SK-N-SH treated with all-trans-retinoic acid at 6 μM for 48 hours (cell line): ENCODE results near the gene SHB.
A peak's percentile ranks its signal among the peaks of the same experiment; 100 is the strongest.

Experiments
- ATAC-seq: fragments of 200-7000 bp; cut with Tn5 transposase; 3 replicates; pipeline ENCODE4 v1.9.1; 2020; ENCODE audit warnings: mild to moderate bottlenecking, moderate library complexity
- ARNTL ChIP-seq: fragments of 450-650 bp; formaldehyde crosslinking; IDR thresholded peaks from 2 replicates; pipeline ENCODE4 v1.5.0; 2020; ENCODE audit warnings: low read depth, mild to moderate bottlenecking, moderate library complexity, borderline replicate concordance
- BACH2 ChIP-seq: fragments of 250-450 bp; sonication (Bioruptor Pico); IDR thresholded peaks from 2 replicates; pipeline ENCODE4 v1.9.0; 2021; ENCODE audit warnings: mild to moderate bottlenecking, borderline replicate concordance
- ESRRG ChIP-seq: fragments of 250-450 bp; sonication (Bioruptor Pico); IDR thresholded peaks from 2 replicates; pipeline ENCODE4 v1.6.1; 2021; ENCODE audit warnings: mild to moderate bottlenecking
- ISL1 ChIP-seq: fragments of 250-450 bp; sonication (Bioruptor Pico); IDR thresholded peaks from 2 replicates; pipeline ENCODE4 v2.1.2; 2022; ENCODE audit warnings: mild to moderate bottlenecking, moderate library complexity
- OSR1 ChIP-seq: fragments of 250-450 bp; sonication (Bioruptor Pico); IDR thresholded peaks from 2 replicates; pipeline ENCODE4 v1.8.0; 2022; ENCODE audit warnings: moderate library complexity, mild to moderate bottlenecking, inconsistent platforms
- PATZ1 ChIP-seq: fragments of 250-450 bp; sonication (Bioruptor Pico); IDR thresholded peaks from 2 replicates; pipeline ENCODE4 v1.8.0; 2020; ENCODE audit warnings: mild to moderate bottlenecking, moderate library complexity, borderline replicate concordance
- TCF4 ChIP-seq: fragments of 250-450 bp; sonication (Bioruptor Pico); IDR thresholded peaks from 2 replicates; pipeline ENCODE4 v1.8.0; 2021; ENCODE audit warnings: mild to moderate bottlenecking, moderate library complexity, borderline replicate concordance
- TSHZ2 ChIP-seq: fragments of 250-450 bp; sonication (Bioruptor Pico); IDR thresholded peaks from 2 replicates; pipeline ENCODE4 v1.5.0; 2020; ENCODE audit warnings: mild to moderate bottlenecking, moderate library complexity
- ZC3H10 ChIP-seq: fragments of 250-450 bp; sonication (Bioruptor Pico); IDR thresholded peaks from 2 replicates; pipeline ENCODE4 v1.5.1; 2021; ENCODE audit warnings: mild to moderate bottlenecking, moderate library complexity
- ZFP30 ChIP-seq: fragments of 450-650 bp; formaldehyde crosslinking; IDR thresholded peaks from 2 replicates; pipeline ENCODE4 v1.5.0; 2022; ENCODE audit warnings: mild to moderate bottlenecking, moderate library complexity
- ZNF565 ChIP-seq: fragments of 450-650 bp; formaldehyde crosslinking; conservative IDR thresholded peaks from 2 replicates; pipeline ENCODE4 v1.5.0; 2020; ENCODE audit warnings: low read depth, mild to moderate bottlenecking, moderate library complexity
- ZNF8 ChIP-seq: fragments of 450-650 bp; formaldehyde crosslinking; IDR thresholded peaks from 2 replicates; pipeline ENCODE4 v1.5.0; 2020; ENCODE audit warnings: mild to moderate bottlenecking, moderate library complexity
- TF ChIP-seq, protein P1 (sequence below): fragments of 250-450 bp; sonication (Bioruptor Pico); IDR thresholded peaks from 2 replicates; pipeline ENCODE4 v1.8.0; 2021; ENCODE audit warnings: low read depth, mild to moderate bottlenecking, moderate library complexity, borderline replicate concordance
- TF ChIP-seq, protein P2 (sequence below): fragments of 250-450 bp; sonication (Bioruptor Pico); IDR thresholded peaks from 2 replicates; pipeline ENCODE4 v1.5.1; 2020; ENCODE audit warnings: low read depth, mild to moderate bottlenecking, moderate library complexity

SHB gene

GRCh38 chr9:38018241-38018957 is 50.6 kb downstream of the SHB start:
- ATAC-seq, result peak; percentile 18
- TF ChIP-seq ZNF8, result no peak
- TF ChIP-seq TCF4 (CRISPR knock-in tag), result peak; percentile 78
- TF ChIP-seq TSHZ2 (CRISPR knock-in tag), result 0 out of 2 replicates have a peak, but pooled peaks have one; percentile 35

- TF ChIP-seq ARNTL (CRISPR knock-in tag) (no peak), ZNF565 (CRISPR knock-in tag) (no peak), ISL1 (no peak), BACH2 (CRISPR knock-in tag) (no peak), PATZ1 (CRISPR knock-in tag) (no peak), TSHZ2 (CRISPR knock-in tag) (no peak), ZFP30 (CRISPR knock-in tag) (no peak)
- TF ChIP-seq, protein P1, sequence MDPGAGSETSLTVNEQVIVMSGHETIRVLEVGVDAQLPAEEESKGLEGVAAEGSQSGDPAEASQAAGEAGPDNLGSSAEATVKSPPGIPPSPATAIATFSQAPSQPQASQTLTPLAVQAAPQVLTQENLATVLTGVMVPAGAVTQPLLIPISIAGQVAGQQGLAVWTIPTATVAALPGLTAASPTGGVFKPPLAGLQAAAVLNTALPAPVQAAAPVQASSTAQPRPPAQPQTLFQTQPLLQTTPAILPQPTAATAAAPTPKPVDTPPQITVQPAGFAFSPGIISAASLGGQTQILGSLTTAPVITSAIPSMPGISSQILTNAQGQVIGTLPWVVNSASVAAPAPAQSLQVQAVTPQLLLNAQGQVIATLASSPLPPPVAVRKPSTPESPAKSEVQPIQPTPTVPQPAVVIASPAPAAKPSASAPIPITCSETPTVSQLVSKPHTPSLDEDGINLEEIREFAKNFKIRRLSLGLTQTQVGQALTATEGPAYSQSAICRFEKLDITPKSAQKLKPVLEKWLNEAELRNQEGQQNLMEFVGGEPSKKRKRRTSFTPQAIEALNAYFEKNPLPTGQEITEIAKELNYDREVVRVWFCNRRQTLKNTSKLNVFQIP, result no peak
- TF ChIP-seq, protein P2, sequence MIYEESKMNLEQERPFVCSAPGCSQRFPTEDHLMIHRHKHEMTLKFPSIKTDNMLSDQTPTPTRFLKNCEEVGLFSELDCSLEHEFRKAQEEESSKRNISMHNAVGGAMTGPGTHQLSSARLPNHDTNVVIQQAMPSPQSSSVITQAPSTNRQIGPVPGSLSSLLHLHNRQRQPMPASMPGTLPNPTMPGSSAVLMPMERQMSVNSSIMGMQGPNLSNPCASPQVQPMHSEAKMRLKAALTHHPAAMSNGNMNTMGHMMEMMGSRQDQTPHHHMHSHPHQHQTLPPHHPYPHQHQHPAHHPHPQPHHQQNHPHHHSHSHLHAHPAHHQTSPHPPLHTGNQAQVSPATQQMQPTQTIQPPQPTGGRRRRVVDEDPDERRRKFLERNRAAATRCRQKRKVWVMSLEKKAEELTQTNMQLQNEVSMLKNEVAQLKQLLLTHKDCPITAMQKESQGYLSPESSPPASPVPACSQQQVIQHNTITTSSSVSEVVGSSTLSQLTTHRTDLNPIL (CRISPR knock-in tag), result no peak
- TF ChIP-seq, all 23 proteins: peak for 0
- no peak for ATAC-seq
Measured at GRCh38 chr9:38017885-38018186, 51.2 kb downstream of the SHB start.

- peak; percentile 29 for ATAC-seq
- TF ChIP-seq PATZ1 (CRISPR knock-in tag), result peak; percentile 97; the same call in 1 of the 2 replicates
- TF ChIP-seq, protein P1, result no peak
- peak; percentile 39; the same call in 1 of the 2 replicates for TF ChIP-seq ISL1
- TF ChIP-seq ZC3H10 (CRISPR knock-in tag), result no peak
- TF ChIP-seq OSR1 (CRISPR knock-in tag), result no peak
- no peak for TF ChIP-seq ESRRG (CRISPR knock-in tag)
Measured at GRCh38 chr9:38017149-38017884, 51.7 kb downstream of the SHB start.
